Effector CD8-positive, alpha-beta T cell (primary cell): ENCODE results near the gene GPR107.

Experiments used
- DNase-seq: peaks from one replicate; lab custom pipeline; 2025; lab: John Stamatoyannopoulos, UW

Gene GPR107

DNA sequence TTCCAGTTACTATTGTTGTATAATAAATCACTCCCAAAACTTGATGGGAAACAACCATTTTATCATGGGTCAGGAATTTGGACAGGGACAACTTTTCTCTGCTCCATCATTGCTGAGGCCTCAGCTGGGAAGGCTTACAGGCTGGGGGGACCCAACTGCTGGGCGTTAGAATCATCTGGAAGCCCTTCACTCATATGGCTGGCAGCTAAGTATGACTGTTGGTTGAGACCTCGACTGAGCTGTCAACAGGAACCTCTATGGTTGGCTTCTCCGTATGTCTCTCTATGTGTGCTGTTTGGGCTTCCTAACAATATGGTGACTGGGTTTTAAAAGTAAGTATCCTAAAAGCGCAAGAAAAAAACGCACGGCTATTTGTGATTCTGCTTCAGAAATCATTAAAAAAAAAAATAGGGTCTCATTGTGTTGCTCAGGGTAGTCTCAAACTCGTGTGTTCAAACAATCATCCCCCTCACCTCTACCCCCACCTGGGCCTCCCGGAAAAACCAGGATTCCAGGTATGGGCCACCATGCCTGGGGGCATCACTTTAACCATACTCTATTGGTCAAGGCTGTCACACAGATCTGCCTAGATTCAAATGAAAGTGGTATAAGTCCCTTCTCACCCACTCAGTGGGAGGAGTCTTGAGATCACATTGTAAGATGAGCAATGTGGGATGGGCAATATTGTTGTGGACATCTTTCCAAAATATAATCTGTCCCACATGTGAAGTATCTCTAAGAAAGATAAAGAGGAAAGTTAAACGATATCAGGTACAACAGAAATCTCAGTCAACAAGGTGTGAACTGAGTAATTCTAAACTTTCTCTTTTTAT, 26.0 kb upstream of the GPR107 start:
- DNase-seq = no peak

DNA sequence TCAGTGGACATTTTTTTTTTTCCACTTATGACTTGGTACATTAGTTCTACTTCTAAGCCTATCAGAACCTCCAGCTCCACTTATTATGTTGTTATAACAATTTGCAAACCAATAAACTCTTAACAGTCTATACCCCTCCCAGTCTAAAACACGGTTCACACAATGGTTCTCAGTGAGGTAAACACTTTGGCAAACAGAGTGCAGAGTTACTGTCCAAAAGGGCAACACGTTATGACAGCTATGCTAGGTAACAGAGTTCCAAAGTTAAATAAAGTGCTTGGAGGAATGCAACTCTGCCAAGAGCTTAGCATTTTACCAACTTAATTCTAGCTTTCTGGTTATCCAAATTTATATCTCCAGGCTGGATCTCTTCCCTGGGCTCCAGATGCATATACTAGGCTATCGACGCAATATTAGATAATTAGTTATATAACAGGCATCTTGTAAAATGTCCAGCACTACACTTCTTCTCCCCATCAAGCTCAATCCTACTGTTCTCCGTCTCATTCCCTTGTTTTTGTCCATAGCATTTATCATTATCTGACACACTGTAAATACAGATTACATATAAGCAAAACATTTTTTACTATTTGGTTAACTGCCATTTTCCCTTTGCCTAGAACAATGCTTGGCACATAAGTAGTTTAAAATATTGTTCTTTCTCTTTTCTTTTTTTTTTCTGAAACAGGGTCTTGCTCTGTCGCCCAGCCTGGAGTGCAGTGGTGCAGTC, 25.0 kb upstream of the GPR107 start:
- no peak for DNase-seq

DNA sequence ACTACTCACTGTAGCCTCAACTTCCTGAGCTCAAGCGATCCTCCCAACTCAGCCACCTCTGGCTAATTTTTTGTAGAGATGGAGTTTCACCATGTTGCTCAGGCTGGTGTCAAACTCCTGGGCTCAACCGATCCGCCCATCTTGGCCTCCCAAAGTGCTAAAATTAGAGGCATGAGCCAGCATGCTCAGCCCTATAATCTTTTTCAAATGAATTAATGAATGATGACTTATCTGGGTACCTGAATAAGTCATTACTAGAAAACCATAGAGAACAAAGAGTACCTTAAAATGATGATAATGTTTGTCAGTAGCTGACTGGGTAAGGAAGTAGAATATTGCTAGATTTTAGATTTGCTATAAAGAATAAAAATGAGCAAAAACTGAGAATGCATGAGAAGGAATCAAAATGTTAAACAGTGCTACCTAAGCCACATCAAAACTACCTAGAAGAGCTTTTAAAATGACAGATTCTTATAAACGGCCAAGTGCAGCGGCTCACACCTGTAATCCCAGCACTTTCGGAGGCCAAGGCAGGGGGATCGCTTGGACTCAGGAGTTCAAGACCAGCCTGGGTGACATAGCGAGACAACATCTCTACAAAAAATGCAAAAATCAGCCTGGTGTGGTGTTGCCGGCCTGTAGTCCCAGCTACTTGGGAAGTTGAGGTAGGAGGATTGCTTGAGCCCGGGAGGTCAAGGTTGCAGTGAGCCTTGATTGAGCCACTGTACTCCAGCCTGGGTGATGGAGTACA, 24.3 kb upstream of the GPR107 start:
- DNase-seq = no peak

DNA sequence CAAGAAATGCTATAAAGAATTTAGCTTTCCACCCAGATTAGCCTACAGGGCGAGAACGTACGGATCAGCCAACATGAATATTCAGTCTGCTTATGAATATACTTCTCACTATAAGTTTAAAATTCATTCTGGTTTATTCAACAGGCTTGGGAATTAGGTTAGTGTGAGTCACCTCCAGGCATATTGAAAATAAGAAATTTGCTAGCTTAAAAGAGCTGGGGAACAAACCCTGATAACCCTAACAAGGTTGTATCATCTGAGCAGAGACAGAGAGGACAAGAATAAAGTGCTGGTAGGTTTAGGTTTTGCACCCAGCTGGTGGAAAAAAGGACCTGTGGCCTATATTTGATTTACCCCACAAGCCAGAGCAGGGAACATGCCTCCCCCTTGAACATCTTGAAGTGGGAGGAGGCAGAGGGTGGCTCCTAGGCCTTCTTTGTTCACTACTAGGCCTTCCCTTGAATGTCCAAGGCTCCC, 23.0 kb upstream of the GPR107 start:
- no peak for DNase-seq

DNA sequence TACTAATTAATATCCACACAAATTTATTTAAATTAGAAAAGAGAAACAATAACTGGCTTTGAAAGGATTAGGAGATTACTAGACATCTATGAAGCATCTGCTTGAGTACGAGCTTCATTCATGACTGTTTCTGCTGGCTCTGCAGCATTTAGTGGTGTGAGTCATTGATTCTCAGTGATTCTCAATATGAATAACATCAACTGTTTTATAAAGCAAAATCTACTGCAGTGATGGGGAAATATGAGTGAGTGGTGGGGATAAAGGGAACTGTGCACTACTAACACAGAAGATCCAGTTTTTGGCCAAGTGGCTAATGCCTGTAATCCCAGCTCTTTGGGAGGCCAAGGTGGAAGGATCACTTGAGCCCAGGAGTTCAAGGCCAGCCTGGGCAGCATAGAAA, 19.1 kb upstream of the GPR107 start:
- no peak for DNase-seq

DNA sequence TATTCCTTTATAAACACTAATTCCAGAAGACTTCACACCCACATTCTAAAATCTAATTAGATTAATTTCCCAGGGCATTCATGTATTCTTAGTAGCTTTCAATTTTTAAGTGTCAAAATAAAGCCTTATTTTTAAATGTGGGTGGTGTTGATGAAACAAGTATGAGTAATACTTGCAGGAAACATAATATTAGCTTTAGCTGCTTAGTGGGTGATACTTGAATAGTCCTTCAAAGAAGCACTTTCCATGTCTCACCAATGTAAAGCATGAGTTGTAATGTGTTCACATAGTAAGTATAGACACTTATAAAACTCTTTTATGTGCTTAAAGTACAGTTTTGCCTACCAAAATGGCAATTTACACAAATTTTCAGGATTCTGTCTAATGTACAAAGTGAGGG, 17.6 kb upstream of the GPR107 start:
- no peak for DNase-seq

DNA sequence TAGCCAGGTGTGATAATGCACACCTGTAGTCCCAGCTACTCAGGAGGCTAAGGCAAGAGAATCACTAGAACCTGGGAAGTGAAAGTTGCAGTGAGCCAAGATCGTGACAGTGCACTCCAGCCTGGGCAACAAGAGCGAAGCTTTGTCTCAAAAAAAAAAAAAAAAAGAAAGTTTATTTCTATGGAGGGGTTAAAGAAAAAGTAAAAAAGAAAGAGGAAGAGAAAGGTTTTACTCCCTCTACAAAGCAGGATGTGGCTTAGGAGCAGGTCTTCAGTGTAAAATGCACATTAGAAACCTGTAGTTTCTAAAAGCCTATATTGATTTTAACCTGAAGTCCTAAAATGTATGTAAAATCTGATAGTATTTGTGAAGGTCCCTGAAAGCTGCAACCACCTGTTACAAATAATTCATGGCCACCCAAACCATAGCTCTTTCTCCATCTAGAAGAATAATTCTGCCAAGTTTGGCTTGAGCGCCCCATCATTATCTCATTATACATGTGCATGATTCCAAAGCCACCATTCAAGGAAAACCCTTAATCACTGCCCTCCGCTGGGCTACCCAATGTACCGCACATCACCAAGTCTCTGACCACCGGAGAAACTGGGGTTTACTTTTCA, 14.1 kb upstream of the GPR107 start:
- no peak for DNase-seq

DNA sequence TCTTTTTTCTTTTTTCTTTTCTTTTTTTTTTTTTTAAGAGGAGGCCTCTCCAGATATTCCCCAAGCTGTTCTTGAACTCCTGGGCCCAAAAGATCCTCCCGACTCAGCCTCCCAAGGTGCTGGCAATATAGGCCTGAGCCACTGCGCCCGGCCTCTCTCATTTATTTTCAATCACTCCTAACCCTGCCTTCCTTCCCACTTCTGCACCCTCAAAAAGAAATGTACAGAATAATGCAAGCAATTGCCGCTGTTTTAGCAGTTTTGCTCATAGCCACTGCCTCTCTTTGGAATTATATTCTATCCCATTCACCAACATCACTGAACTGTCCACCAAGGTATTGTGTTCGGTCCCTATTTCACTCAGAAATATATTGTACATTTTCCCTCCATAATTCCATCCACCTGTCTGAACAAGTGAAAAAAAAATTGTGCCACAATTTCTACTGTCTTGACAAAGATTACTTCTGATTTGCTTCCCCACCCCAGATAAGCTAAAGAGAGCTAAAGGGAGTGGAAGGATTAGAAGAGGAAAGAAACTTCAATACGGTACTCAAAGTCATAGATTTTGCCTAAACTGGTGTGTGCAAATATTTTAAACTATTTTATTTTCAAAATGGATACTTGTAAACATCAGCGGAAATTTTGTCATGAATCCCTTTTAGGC, 12.6 kb upstream of the GPR107 start:
- DNase-seq = no peak

DNA sequence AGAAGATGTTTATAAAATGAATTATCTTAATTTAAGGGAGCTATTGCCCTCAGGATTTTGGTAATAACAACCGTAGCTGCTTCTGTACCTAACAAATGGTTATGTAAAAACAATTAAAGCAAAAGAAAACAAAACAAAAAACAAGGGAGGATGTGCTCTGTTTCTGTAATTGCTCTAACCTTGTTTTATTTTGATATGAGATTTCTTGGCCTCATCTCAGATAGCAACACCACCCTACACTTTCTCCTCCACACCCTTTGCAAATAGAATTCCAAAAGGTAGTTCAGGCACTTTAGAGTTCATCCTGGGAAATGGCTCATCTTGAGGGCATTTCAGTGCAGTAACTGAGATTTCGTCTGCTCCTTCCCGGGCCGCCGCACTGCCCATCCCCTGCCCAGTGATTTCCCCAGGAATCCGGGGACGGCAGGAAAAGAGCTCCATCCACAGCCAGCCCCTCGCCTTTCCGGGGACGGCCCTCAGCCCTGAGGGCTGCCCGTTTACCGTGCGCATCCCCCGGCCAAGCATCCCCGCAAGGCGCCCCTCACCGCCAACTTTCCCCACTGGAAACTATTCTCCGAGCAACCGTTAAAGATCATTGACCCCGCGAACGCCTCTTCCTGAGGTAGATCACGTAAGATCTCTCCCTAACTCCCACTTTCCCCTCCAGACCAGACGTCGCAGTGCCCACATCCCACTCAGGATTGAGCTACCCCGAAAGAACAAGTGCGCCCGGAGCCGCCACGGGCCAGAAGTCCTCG, 11.9 kb upstream of the GPR107 start:
- DNase-seq = no peak

DNA sequence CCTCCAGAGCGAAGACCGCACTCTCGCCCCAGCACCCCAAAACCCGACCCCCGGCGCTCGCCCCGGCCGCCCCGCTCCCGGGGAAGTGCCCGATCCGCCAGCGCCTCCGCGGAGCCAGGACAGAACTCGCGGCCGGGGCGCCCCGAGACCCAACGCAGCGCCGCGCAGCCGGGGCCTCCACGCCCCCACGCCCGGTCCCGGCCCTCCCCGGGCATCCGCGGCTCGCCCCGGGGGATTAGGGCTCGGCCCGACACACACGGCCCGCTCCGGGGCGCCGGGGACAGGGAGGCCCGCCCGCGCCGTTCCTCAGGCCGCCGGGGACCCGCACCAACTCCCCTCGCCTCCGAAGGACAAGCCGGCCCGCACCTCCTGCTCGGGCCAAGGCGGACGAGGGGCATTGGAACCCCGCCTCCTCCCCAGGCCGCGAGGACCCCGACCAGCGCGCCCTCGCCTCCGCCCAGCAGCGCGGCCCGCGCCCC, 11.3 kb upstream of the GPR107 start:
- DNase-seq = no peak

DNA sequence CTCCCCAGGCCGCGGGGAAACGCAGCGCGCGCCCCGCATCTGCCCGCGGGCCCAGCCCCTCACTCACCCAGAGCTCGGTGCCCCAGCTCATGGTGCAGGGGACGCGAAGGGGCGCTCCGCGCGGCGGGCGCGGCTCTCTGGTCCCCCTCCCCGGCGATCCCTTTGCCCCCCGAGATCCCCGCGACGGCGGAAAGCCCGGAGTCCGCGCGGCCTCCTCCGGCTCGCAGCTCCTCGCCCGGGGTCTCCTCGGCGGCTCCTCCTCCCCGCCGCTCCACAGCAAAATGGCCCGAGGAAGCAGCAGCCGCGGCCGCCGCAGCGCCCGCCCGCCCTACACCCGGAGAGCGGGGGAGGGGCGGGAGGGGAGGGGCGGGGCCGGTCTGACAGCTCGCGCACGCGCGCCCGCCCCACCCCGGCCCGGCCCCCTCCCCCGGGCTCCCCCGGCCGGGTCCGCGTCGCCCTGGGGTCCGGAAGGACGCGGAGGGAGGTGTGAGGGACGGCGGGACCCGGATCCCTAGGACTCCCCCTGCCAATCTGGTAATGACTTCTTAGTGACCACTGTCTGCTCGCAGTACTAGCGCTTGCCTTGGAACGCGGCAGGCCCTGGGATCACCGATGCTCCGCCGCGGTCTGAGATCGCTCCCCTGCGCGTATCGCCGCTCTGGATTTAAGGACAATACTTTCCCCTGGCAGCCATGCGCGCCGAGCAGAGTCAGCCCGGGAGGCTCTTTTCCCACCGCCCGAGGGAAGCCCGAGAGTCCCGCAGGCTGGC, 10.6 kb upstream of the GPR107 start, which contains the start of gene FNBP1:
FNBP1 (minus strand) TSS at position 305 of the 769 bp plus-strand sequence; CDS start at position 91, 214 bp downstream.
- DNase-seq = peak; percentile 62

DNA sequence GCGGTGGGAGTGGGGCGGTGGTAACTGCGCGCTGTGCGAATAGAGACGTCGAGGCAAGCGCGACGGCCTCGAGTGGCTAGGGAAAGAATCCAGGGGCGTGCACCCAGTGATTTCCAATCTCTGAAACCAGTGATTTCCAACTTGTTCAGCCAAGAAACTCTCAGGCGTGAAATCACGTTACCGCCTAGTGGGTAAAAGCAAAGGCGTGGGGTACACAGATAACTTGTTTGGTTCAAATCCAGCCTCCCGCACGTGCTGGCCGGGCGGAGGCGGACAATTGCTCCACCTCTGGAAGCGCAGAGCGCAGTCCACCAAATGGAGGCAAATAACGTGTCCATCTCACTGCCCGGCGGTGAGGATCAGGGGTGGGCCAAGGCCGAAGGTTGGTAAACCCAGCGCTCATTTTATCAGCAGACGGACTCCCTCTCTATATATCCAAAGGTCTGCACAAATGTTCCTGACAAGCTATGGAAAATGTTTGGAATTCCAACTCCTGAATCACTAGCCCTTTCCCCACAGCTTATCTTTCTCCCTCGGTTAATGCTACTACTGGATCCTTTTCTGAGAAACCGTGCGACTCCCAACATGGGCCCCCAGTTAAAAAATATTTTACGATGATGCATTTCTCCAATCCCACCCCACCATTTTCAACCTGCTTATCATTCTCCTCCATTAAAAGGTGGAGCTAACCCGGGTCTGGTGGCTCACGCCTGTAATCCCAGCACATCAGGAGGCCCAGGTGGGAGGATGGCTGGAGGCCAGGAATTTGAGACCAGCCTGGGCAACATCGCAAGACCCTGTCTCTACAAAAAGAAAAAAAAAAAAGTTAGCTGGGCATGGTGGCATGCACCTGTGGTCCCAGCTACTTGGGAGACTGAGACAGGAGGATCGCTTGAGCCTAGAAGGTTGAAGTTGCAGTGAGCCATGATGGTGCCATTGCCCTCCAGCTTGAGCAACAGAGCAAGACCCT, 9.8 kb upstream of the GPR107 start:
- DNase-seq = no peak

DNA sequence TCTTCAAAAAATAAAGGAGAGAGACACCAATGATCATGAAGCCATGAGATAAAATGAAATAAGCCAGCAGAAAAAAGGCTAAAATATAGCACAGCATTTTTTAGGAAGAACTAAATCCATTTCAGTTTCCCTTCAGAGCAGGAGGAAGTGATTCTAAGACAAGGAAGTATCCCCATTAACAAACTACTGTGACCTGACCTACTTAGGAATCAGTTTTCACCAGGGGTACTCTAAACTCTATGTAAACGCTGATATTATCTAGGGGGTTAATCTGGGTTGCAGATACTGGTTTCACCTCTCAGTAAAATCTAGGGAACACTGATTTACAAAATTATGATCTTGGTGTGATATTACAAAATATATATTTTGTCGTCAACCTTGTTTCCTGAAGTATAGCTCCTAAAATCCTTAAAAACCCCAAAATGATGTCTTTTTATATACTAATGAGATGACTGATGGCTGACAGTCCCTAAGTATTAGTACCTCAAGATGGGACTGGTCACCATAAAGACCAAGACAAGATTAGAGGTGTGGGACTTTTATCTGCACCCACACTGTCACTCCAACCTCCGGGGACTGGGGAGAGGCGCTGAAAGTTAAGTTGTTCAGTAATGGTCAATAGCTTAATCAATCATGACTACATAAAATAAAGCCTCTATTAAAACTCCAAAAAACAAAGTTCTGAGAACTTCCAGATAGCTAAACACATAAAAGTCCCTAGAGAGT, 7.8 kb upstream of the GPR107 start:
- DNase-seq = no peak

DNA sequence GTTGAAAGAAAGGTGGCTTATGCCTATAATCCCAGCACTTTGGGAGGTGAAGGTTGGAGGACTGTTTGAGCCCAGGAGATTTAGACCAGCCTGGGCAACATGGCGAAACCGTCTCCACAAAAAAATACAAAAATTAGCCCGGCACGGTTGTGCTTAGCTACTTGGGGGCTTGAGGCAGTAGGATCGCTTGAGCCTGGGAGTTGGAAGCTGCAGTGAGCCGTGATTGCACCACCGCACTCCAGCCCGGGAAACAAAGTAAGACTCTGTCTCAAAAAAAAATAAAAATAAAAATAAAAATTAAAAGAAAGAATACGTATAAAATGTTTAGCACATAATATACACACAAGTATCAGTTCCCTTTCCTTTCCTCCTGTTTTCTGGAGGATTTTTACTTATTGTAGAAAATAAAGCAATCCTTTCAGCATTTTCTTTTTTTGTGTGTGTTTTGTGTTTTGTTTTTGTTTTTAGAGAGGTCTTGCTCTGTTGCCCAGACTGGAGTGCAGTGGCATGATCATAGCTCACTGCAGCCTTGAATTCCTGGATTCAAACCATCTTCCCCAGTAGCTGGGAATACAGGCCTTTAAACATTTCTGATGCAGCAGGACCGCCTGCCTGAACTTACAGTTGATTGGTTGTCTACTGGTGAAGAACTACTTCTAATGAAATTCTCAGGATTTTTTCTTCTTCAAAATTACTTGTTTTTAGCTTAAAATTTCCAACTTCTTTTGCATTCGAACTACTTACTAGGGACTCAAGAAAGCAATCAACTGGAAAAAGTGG, 4.1 kb upstream of the GPR107 start:
- no peak for DNase-seq

DNA sequence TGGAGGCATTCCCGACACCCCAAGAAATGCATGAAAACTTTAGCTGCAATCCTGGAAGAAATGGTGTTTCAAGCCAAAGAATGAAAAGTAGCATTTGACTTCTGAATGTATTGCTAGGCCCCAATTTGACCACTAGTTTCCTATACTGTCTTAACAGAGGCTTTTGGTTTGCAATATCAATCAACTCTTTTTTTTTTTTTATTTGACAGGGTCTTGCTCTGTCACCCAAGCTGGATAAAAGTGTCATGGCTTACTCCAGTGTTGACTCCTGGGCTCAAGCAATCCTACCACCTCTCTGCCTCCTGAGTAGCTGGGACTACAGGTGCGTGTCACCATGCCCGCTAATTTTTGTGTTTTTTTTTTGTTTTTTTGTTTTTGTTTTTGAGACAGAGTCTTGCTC, 3.2 kb upstream of the GPR107 start:
- DNase-seq = no peak

DNA sequence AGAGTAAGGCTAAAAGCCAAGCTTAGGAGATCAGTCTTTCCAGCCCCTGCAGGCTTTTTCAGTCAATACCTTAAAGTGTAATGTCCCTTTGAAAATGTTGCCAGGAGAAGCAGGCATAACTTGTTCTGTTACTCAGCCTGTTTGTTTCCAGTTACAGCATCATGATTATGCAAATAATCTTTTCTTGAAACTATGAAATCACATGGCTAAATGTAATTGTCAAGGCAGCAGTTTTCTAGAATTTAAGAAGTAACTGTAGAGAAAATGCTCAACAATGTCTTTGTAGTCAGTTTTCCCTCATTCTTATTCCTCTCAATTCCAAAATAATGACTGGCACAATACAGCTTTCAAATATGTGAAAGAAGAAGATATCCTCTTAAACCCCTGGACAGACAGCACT, 1.9 kb upstream of the GPR107 start:
- no peak for DNase-seq

DNA sequence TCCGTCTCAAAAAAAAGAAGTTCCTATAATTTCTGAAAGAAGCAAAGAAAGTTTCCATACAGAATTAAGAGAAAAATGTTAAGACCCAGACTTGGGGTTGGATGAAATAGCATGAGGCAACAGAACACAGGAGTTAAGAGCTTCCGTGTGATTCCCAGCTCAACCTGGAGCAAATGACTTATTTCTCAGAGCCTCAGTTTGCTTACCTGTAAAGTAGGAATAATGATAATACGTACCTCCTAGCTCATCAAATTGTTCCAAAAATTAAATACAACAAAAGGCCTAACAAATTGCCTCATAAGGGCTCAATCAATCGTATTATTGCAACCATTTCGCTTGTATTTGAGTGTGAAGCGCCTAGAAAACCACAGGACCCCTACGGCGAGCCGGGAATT, 600 bp upstream of the GPR107 start:
- DNase-seq = no peak
